Measurements from ENCODE around the gene IGF2BP1. TPM values are rescaled to one million over a fixed set of nuclear protein-coding genes. Genes with fewer than 3 reads are reported as not detected.

IGF2BP1 gene
- total and polyA plus RNA-seq, 4 donors: 1.4 to 7.5 (median 6.5) TPM

GRCh38 chr17:48973806-48974205 lies 23.4 kb upstream of the IGF2BP1 start:
- Histone ChIP-seq H3K27ac (ENCODE audit: low read depth, low read length) (no peak overlapping the region), H3K4me3 (ENCODE audit: low read depth, low read length) (no peak overlapping the region), H3K27me3 (ENCODE audit: control insufficient read depth, insufficient read depth, low read length) (no peaks in the 10 kb centered on the region), H3K9me3 (ENCODE audit: control insufficient read depth, insufficient read depth, low read length) (no peaks in the 10 kb centered on the region), H3K36me3 (ENCODE audit: control insufficient read depth, insufficient read depth, low read length) (no peaks in the 10 kb centered on the region), H3K4me1 (ENCODE audit: control insufficient read depth, insufficient read depth, low read length) (no peaks in the 10 kb centered on the region)
- WGBS (ENCODE audit: insufficient coverage): no CpG with 5 or more reads among the region's 3 CpGs
- no peak for DNase-seq (ENCODE audit: low read depth in 4 of 6, low spot score in 6 of 6)

GRCh38 chr17:48981927-48982539 lies 15.2 kb upstream of the IGF2BP1 start:
- H3K9me3 ChIP-seq (ENCODE audit: control insufficient read depth, insufficient read depth, low read length): no peaks in the 10 kb centered on the region
- WGBS (ENCODE audit: insufficient coverage): 100% methylated on average over 2 of the region's 3 CpGs
- H3K4me3 ChIP-seq (ENCODE audit: low read depth, low read length): no peak overlapping the region
- no peaks in the 10 kb centered on the region for H3K36me3 ChIP-seq (ENCODE audit: control insufficient read depth, insufficient read depth, low read length)
- no peaks in the 10 kb centered on the region for H3K4me1 ChIP-seq (ENCODE audit: control insufficient read depth, insufficient read depth, low read length)
- H3K27me3 ChIP-seq (ENCODE audit: control insufficient read depth, insufficient read depth, low read length): no peaks in the 10 kb centered on the region
- H3K27ac ChIP-seq (ENCODE audit: low read depth, low read length): no peak overlapping the region
- DNase-seq (ENCODE audit: low read depth in 4 of 6, low spot score in 6 of 6): no peak

GRCh38 chr17:48985436-48986245 lies 11.5 kb upstream of the IGF2BP1 start:
- no peak overlapping the region for H3K4me3 ChIP-seq (ENCODE audit: low read depth, low read length)
- H3K27me3 ChIP-seq (ENCODE audit: control insufficient read depth, insufficient read depth, low read length): peaks cover 8% of the 10 kb centered on the region
- no peaks in the 10 kb centered on the region for H3K9me3 ChIP-seq (ENCODE audit: control insufficient read depth, insufficient read depth, low read length)
- 75% methylated on average over 7 of the region's 13 CpGs for WGBS (ENCODE audit: insufficient coverage)
- H3K4me1 ChIP-seq (ENCODE audit: control insufficient read depth, insufficient read depth, low read length): no peaks in the 10 kb centered on the region
- H3K27ac ChIP-seq (ENCODE audit: low read depth, low read length): no peak overlapping the region
- no peak for DNase-seq (ENCODE audit: low read depth in 4 of 6, low spot score in 6 of 6)
- H3K36me3 ChIP-seq (ENCODE audit: control insufficient read depth, insufficient read depth, low read length): no peaks in the 10 kb centered on the region

GRCh38 chr17:48989100-48989499 lies 8.1 kb upstream of the IGF2BP1 start:
- no peaks in the 10 kb centered on the region for H3K36me3 ChIP-seq (ENCODE audit: control insufficient read depth, insufficient read depth, low read length)
- no peaks in the 10 kb centered on the region for H3K4me1 ChIP-seq (ENCODE audit: control insufficient read depth, insufficient read depth, low read length)
- no peak for DNase-seq (ENCODE audit: low read depth in 4 of 6, low spot score in 6 of 6)
- H3K9me3 ChIP-seq (ENCODE audit: control insufficient read depth, insufficient read depth, low read length): no peaks in the 10 kb centered on the region
- no peak overlapping the region for H3K4me3 ChIP-seq (ENCODE audit: low read depth, low read length)
- no peak overlapping the region for H3K27ac ChIP-seq (ENCODE audit: low read depth, low read length)
- no CpG with 5 or more reads among the region's 4 CpGs for WGBS (ENCODE audit: insufficient coverage)
- peaks cover 28% of the 10 kb centered on the region for H3K27me3 ChIP-seq (ENCODE audit: control insufficient read depth, insufficient read depth, low read length)

- no peak overlapping the region for H3K27ac ChIP-seq (ENCODE audit: low read depth, low read length)
- no peaks in the 10 kb centered on the region for H3K9me3 ChIP-seq (ENCODE audit: control insufficient read depth, insufficient read depth, low read length)
- 23% methylated on average over 2 of the region's 2 CpGs for WGBS (ENCODE audit: insufficient coverage)
- H3K27me3 ChIP-seq (ENCODE audit: control insufficient read depth, insufficient read depth, low read length): peaks cover 45% of the 10 kb centered on the region
- H3K36me3 ChIP-seq (ENCODE audit: control insufficient read depth, insufficient read depth, low read length): no peaks in the 10 kb centered on the region
- no peak overlapping the region for H3K4me3 ChIP-seq (ENCODE audit: low read depth, low read length)
- H3K4me1 ChIP-seq (ENCODE audit: control insufficient read depth, insufficient read depth, low read length): peaks cover 9% of the 10 kb centered on the region
- no peak for DNase-seq (ENCODE audit: low read depth in 4 of 6, low spot score in 6 of 6)
Observed at GRCh38 chr17:48990882-48991357, 6.3 kb upstream of the IGF2BP1 start.

DNA sequence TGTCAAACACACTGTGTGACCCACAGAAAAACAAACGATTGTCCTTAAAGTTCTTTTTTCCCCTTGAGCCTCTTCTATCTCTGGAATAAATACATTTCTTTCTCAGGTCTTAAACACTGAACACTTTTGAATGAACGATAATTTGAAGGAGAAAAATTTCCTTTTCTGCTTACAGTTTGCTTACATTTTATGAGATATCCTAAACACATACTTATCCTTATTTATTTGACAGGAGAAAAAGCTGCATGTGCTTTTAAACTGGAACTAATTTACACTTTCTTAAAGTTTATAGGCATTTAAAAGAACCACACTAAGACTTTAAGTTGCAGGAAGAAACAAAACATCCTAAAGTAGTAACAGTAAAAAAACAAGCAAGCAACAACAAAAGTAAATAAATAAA lies 4.7 kb upstream of the IGF2BP1 start:
- H3K27me3 ChIP-seq (ENCODE audit: control insufficient read depth, insufficient read depth, low read length): peaks cover 57% of the 10 kb centered on the region
- H3K27ac ChIP-seq (ENCODE audit: low read depth, low read length): no peak overlapping the region

DNA sequence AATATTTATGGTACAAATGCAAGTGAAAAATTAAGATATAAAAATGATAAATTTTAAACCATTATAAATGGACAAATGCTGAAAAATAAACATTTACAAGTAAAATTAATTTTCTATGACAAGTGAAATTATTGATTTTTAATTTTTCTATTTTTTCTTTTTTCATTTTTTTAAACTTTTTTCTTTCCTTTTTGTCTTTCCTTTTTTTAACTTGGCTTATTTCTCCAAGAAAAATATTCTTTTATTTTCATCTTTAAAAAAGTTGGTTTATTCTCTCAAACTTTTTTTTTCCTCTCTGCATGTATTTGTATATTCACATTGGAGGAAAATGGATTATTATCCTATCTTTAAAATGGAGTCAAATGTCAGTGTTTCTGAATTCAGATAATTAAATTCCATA lies 3.9 kb upstream of the IGF2BP1 start:
- DNase-seq (ENCODE audit: low read depth in 4 of 6, low spot score in 6 of 6): no peak
- no peaks in the 10 kb centered on the region for H3K9me3 ChIP-seq (ENCODE audit: control insufficient read depth, insufficient read depth, low read length)
- no peak overlapping the region for H3K4me3 ChIP-seq (ENCODE audit: low read depth, low read length)
- no peaks in the 10 kb centered on the region for H3K36me3 ChIP-seq (ENCODE audit: control insufficient read depth, insufficient read depth, low read length)
- H3K4me1 ChIP-seq (ENCODE audit: control insufficient read depth, insufficient read depth, low read length): peaks cover 22% of the 10 kb centered on the region
- H3K27me3 ChIP-seq (ENCODE audit: control insufficient read depth, insufficient read depth, low read length): peaks cover 58% of the 10 kb centered on the region
- H3K27ac ChIP-seq (ENCODE audit: low read depth, low read length): no peak overlapping the region

More for the DNA sequence above, 4.7 kb upstream of the IGF2BP1 start:
- DNase-seq (ENCODE audit: low read depth in 4 of 6, low spot score in 6 of 6): peak in 1 of 6 donors; percentile 35
- no peak overlapping the region for H3K4me3 ChIP-seq (ENCODE audit: low read depth, low read length)
- WGBS (ENCODE audit: insufficient coverage): 80% methylated on average over 1 of the region's 2 CpGs
- peaks cover 22% of the 10 kb centered on the region for H3K4me1 ChIP-seq (ENCODE audit: control insufficient read depth, insufficient read depth, low read length)
- H3K9me3 ChIP-seq (ENCODE audit: control insufficient read depth, insufficient read depth, low read length): no peaks in the 10 kb centered on the region
- H3K36me3 ChIP-seq (ENCODE audit: control insufficient read depth, insufficient read depth, low read length): no peaks in the 10 kb centered on the region

DNA sequence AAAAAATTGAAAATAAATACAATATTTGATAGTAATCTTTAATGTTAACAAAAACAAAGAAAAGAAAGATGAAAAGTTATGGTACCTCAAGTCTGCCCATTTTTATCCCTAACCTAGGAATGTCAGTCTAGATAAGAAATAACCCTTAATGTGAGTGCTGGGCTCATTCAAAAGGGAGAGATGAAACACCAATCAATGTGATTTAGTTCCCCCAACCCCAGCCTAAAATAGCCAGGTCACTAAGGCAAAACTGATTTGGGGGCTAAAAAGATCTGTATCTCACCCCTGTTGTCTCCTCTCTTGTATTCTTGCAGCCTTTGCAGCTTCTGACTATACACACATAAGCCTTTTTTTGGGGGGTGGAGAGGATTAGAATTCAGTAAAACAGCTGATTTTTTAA lies 3.2 kb upstream of the IGF2BP1 start:
- DNase-seq (ENCODE audit: low read depth in 4 of 6, low spot score in 6 of 6): no peak
- Histone ChIP-seq H3K36me3 (ENCODE audit: control insufficient read depth, insufficient read depth, low read length) (no peaks in the 10 kb centered on the region), H3K9me3 (ENCODE audit: control insufficient read depth, insufficient read depth, low read length) (no peaks in the 10 kb centered on the region), H3K27me3 (ENCODE audit: control insufficient read depth, insufficient read depth, low read length) (peaks cover 58% of the 10 kb centered on the region), H3K4me1 (ENCODE audit: control insufficient read depth, insufficient read depth, low read length) (peaks cover 27% of the 10 kb centered on the region), H3K27ac (ENCODE audit: low read depth, low read length) (no peak overlapping the region), H3K4me3 (ENCODE audit: low read depth, low read length) (no peak overlapping the region)

- no peaks in the 10 kb centered on the region for H3K36me3 ChIP-seq (ENCODE audit: control insufficient read depth, insufficient read depth, low read length)
- H3K27me3 ChIP-seq (ENCODE audit: control insufficient read depth, insufficient read depth, low read length): peaks cover 58% of the 10 kb centered on the region
- WGBS (ENCODE audit: insufficient coverage): no CpG with 5 or more reads among the region's 3 CpGs
- H3K4me1 ChIP-seq (ENCODE audit: control insufficient read depth, insufficient read depth, low read length): peaks cover 32% of the 10 kb centered on the region
- no peaks in the 10 kb centered on the region for H3K9me3 ChIP-seq (ENCODE audit: control insufficient read depth, insufficient read depth, low read length)
- no peak for DNase-seq (ENCODE audit: low read depth in 4 of 6, low spot score in 6 of 6)
- peak overlapping the region; percentile 56 for H3K4me3 ChIP-seq (ENCODE audit: low read depth, low read length)
- H3K27ac ChIP-seq (ENCODE audit: low read depth, low read length): no peak overlapping the region
Observed at GRCh38 chr17:48994549-48995303, 2.5 kb upstream of the IGF2BP1 start.

Data from spinal cord (tissue), 10 donors.